Superior temporal gyrus (tissue), 1 donor: ENCODE data around the gene COL25A1.

ENCODE experiments used
- DNase-seq: peaks from one replicate; pipeline ENCODE4 v3.0.0-alpha.2; 2016; ENCODE audit errors: extremely low spot score

The COL25A1 gene

DNA sequence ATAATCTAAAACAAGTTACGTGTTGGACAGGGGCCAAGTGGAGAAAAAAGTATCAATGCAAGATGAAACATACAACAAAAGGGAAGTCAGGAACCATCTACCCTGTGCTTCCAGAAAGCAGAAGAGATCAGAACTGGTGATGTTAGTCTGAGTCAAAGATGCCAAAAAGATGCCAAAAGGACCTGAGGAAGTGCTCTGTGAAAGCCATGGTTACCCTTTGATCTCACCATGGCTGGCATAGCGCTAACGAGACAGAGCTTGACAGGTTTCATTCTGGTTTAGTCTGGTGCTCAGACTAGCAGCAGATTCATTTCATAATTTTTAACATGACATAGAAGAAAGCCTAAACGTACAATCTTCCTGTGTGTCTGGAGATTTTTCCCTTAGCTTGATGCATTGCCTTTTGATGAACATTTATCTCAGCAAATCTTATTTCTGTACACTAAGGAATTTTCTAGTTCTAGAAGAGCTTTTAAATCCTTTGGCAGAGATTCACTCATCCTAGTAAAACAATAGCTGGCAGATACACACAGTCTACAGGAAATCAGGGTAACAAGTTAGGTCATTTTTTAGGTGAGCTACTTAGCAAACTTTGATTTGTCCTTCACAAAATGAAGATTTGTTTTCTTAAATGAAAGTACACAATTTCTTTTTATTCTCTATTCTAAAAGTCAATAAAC is 87.7 kb downstream of the COL25A1 start:
- no peak for DNase-seq

DNA sequence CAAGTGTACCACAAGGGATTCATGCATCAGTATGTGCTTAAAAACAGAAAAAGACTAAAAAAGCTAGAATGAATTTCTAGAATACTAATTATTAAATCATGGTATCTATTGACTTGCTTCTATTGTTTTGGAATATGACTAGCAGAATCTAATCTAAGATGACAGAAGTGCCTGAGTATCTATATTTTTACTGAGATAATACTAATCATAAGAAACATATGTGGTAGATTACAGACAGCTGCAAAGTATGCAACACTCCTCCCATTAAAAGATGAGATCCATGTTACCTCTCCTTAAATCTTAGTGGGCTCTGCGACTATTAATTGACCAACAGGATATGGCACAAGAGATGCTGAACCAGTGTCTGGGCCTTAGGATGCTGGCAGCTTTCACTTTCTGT is 89.4 kb downstream of the COL25A1 start:
- no peak for DNase-seq

DNA sequence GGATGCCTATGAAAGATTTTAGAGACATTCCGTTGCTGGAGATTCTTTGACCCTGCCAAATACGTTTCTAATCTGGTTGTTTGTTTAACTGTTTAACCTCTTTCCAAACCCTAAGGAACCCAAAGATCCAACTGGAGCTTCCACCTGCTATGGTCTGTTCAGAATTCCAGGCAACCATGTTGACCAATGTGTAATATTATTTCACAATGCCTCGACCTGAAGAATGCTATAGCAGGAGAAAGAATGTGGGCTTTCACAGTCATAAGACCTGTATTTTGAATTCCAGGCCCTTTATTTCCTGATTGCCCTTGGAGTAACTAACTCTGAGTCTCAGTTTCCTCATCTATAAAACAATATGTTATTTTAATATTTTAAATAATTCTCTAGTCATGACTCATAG is 90.8 kb downstream of the COL25A1 start:
- no peak for DNase-seq

DNA sequence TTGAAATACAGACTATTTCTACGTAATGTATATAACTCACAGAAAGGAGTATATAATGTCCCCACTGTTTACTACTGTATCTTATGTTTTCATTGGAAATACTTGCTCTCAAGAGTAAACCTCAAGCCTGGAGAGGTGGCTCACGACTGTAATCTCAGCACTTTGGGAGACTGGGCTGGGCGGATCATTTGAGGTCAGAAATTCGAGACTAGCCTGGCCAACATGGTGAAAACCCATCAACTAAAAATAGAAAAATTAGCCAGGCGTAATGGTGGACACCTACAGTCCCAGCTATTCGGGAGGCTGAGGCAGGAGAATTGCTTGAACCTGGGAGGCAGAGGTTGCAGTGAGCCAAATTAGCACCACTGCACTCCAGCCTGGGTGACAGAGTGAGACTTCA is 92.8 kb downstream of the COL25A1 start:
- no peak for DNase-seq

DNA sequence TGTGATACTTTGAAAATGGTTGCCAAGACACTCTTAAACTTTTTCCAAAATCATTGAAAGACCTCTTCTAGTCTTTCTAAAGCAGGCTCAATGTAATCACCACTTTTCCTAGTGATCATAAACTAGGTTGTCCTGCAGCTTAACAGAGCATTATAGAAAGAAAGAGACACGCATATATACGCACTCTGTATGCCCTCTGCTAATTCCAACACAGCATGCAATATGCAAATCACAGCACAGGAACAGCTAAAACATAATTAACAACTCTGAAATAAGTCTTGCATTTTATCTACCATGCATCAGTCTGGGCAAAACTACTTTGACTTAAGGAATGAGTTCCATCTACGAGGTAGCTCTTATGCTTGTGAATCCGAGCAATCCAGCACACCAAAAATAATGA is 94.6 kb downstream of the COL25A1 start:
- DNase-seq, result no peak

DNA sequence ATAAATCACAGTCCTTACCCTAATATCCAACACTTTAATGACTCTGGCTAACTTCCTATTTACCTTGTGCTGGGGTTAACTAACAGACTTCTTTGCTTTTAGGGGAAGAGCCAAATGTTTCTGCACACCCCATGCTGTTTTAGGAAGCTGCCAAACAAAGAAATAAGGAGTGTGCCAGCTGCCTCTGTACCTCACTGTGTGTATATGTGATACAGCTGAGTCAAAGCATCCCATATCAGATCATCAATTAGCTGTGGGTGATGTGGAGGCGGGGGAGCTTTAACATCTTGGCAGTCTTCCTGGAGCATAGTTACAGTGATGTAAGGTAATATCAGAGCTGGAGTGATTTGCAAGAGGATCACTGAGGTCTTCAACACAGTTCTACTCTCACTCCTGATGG is 95.4 kb downstream of the COL25A1 start:
- DNase-seq, result no peak

DNA sequence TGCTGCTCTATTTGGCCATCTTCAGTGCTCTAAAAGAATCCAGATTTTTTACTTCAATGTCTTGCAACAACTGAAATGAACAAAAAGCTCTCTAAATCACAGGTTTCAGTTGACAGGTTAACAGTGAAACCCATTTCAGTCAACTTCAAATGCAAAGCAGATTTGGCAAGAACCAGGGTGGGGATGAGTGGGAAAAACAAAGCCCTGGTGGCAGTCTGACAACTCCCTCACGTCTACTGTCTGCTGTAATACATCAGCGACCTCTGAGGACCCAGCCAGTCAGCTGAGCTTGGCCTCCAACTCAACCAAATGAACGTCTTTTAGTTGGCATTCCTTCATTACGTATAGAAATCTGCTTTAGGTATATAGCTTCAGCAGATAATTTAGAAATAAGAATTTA is 95.8 kb downstream of the COL25A1 start:
- no peak for DNase-seq

DNA sequence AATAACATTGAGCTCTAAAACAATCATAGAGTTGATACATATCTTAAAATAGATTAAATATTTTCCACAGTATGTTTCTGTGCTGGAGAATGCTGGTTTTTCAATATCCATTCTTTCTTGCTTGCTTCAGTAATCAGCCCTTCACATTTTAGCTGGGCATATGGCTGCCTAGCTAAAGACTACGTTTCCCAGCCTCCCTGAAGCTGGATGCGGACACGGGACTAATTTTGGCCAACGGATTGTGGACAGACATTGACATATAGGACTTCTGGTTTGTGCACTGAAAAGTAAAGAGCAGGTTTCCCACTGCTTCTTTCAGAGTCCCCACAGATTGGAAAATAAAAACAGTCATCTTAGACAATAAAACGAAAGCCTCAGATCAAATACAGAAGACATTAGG is 97.3 kb downstream of the COL25A1 start:
- DNase-seq, result no peak

DNA sequence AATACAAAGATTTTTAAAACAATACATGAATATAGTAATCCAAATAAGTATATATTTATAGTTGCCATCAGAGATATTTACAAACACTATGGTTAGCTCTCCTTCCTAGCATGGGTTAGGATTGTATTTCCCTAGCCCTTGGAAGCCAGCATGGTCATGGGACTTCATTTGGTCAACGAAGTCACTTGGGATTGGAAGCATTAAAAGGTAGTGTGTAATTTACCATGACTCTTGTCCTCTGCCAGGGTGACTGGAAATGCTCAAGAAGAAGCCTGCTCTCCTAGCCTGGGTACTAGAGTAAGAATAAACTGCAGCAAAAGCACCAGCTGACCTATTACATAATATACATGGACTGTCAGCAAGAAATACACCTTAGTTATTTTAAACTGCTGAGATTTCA is 102.9 kb downstream of the COL25A1 start:
- DNase-seq, result no peak

DNA sequence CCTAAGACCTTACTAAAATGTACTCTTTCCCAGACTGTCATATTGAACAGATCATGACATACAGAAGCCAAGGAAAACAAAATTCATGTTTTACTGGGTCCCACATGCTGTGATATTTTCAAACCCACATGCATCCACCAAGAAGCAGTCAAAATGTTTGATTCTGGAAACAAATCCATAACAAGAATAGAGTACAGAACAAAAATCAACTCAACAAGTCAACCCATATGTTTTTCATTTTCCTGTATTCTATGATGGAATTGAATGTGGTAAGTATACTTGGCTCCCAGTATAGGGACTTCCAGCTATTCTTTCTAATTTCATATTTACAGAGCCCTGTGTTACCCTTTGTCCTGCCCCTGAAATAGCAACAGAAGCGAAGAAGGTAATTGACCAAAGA is 106.8 kb downstream of the COL25A1 start:
- DNase-seq, result no peak

DNA sequence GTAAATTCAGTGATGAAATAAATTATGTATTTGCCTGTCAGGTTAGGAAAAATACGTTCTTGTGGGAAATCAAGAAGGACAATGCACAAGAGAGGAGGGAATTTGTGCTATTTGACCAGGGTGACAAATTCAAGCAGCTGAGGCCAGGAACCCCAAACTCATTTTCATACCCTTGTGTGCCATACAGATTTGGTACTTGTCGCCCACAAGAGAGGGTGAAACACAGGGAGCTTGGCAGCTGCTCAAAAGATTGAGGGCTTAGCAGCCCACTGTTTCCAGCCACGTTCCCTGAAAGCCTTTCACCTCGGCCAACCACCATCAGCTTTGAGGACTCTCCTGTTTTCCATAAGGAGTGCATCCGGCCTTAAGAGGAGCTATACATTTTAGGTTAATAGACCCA is 111.2 kb downstream of the COL25A1 start:
- no peak for DNase-seq

DNA sequence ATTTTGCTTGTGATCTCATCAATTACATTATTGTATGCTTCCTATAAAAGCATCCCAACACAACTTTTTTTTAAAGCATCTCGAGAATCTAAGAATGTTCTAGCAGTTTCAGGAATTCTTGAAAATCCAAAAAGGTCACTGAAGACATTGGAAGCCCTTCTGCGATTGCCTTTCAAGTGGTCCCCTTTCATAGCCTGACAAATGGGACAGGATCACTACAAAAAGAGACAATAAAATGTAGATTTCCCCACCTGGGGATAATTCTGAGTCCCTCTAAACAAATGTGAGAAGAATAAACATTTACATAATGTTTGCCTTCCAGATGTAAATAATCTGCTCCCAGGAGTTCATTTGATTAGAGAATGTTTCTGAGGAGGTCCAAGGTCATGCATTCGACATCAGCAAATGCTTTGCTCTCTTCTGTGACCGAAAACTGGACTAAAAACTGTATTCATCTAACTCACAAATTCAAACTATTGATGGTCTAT is 116.0 kb downstream of the COL25A1 start:
- no peak for DNase-seq

DNA sequence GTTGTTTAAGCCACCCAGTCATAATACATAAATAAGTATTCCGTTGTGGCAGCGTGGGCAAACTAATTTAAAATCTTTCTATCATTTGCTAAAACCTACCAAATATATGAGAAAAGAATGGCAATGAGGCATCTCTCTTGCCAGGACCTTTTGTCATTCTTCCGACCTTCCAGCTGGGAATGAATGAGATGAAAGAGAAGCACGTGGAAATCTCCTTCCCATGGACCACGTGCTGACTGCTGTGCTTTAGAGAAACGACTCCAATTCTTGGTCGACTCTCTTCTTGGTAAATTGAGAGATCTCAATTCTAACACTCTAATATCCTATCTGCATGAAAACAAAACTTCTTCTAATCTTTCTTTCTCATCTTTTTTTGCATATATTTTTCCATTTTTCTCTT is 116.5 kb downstream of the COL25A1 start:
- no peak for DNase-seq

DNA sequence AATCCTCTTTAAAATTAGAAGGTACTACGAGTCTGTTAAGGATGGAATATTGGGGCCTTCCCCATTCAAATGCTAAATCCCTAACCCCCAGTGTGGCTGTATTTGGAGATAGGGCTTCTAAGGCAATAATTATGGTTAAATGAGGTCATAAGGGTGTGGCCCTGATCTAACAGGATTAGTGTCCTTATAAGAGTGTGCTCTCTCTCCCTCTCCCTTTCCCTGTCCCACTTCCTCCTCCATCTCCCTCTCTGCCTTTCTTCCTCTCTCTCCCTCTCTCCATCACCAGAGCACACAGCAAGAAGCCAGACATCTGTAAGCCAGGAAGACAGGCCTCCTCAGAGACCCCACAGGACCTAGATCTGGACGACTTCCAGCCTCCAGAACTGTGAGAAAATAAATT is 116.9 kb downstream of the COL25A1 start:
- DNase-seq, result no peak

DNA sequence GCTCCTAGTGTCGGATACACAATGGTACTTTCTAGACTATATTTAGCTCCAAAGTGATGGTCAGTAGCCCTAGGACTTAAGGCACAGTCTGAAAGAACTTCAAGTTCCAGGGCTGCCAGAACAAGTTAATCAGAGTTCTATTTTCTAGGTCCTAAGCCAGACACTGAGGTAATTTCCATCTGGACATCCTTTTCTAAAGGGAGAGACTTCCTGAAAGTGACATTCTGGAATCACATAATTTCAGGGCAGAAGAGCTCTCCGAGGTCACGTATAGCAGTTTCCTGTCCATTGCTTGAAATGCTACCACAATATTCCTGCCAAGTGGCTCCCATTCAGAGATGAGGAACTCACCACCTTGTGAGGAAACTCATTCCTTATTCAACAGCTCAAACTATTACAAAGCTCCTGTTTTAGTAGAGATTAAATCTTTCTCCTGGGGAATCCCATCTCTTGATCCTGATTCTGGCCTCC is 117.9 kb downstream of the COL25A1 start:
- DNase-seq, result no peak

DNA sequence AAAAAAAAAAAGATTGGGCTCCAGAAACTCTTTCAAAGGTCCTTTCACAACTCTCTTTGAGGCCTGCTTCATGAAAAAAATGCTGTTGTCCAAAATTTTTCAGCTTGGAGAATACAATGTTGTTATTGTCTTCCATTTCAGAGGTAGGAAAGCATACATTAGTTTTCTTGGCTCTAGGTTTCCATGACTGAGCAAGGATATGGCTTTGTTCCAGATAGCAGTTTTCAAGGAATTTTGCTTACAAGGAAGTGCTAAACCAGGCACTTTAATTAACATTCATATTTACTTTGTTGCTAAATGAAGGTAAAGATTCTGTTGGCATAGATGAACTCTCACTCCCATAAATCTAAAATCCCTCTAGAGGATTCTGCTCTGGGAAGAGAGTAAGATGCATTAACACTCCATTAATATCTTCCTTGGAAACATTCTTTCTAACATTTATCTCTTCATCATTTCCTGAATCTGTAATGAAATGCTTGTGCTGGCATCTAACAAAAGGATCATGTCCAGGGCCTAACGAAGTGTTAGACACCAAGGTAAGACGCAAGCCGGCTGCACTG is 118.4 kb downstream of the COL25A1 start:
- DNase-seq, result no peak

DNA sequence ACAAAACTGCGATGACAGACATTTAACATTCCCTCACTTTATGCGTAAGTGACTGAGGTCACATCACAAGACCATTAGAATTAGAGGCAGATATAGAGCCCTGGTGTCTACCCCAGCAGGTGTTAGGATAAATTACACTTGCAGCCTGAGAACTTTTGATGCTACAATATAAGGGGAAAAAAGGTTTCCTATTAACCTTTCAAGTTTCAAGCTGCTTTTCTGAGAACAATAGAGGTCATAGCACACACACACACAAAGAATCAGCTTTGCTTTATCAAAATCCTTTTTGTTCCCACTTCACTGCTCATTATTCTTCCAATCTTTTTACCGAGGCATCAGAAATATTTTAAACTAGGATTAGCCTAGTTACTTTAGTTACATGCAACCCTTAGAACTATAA is 119.8 kb downstream of the COL25A1 start:
- no peak for DNase-seq

DNA sequence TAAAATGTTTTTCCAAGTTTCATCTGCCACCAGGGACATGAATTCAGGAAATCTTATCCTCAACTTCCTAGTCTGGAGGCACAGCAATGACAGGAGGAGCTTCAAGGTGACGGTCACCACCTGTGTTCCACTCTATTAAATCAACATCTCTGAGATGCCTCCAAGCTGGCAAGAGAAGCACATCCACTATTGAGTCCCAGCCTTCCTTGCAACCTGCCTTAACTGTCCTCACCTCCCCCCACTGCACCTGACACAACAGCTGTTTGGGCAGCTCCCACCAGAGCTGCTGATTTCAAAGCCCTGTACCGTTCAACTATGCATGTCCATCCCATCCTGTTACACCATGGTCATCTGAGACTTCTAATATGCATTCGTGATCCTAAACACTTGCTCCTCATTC is 123.4 kb downstream of the COL25A1 start:
- no peak for DNase-seq

DNA sequence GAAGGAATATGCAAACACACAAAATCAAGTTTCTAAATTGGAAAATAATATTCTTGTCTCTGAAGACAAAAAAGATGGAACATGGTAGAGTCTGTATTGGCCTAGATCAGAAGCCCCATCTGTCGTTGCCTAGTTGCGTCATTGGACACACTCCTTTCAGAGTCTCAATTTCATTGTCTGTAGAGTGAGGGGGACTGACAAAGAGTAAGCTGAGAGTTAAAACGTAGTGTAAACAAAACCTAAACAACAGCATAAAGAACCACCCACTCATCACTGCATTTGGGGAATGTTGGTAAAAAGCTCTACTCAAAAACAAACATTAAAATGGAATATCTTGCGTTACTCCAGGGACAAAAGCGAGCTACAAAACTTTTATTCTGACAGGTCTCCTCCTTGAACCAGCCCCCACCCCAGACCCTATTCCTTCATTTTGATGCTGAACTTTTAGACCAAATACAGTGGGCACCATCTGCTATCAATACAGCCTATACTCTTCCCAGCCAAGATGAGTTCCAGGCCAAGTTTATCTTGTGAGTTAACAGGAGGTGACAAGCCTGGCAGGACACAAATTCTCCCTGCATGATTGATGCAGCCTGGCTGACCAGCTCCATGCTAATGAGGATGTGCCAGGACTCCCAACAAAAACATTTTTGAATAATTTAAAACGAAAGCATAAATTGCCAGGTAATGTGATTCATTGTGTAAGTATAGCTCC is 125.2 kb downstream of the COL25A1 start:
- no peak for DNase-seq

DNA sequence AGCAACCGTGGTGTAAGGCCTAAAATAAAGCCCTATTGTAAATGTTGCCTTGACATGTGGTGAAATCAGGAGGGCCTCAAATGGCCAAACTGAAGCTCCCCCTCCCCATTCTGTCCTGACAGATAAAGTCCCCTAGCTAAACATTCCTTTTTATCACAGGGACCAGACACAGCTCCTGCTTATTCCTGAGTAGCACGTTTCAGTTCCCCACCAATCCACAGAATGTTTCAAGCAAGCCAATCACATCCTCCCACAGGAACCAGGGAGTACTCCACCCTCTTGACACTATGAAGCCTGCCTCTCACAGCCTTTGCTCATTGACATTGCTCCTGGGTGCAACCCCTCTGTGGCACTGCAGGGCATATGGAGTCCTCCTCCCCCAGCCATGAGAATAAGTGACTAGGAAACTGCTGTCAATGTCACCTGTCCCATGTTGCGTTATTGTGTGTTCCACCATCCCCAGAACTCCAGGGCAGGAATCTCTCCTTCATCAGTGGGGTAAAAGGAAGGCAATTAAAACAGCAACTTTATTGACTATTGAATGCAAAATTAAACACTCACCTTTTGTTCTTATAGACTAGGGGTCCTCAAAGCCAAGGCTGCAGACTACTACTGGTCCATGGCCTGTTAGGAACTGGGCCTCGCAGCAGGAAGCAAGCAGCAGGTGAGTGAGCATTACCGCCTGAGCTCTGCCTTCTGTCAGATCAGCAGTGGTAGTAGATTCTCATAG is 128.1 kb downstream of the COL25A1 start:
- DNase-seq, result no peak

DNA sequence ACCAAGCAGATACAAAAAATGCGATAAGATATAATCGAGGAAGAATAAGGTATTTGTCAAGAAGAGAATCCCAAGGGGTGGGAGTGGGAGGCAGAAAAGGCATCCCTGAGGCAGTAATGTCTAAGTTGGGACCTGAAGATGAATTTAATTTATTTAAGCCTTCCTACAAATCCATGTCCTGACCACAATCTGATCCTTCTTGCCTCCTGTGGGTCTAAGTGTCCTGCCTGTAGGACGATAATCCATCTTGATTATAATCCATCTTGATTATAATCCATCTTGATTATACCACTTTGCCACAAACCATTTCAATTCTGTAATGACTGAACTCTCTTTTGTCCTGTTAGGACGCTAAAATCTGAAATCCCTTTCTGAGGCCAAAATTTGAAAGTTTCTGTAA is 130.2 kb downstream of the COL25A1 start:
- no peak for DNase-seq

DNA sequence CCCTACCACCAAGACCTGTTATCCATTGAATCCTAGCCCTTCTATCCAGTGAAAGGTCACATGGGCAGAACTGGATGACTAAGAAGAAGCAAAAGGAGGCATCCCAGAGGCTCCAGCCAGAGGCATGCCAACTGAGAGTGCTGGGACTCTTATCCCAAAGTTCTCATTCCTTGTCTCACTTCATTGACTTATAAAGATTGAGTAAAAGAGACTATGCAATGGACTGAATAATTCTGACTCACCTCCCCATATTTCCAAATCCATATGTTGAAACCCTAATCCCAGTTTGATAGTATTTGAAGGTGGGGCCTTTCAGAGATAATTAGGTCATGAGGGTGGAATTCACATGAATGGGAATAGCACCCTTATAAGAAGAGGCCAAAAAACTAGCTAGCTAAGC is 131.4 kb downstream of the COL25A1 start:
- DNase-seq, result no peak

DNA sequence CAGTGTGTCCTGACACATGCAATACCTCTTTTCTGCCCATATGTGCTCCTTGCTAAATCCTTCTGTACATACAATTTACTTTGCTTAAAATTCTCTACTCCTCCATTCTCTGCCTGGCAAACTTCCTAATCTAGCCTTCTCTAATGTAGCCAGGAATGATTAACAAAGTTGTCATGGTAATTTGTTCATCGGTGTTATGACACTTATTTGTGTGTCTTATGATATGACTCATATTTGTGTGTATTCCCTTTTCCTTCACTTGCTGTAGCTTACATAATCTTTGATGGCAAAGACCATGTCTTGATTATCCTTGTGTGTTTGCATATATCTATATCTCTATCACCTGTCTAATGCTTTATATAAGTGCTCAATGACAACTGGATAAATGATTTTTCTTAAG is 133.3 kb downstream of the COL25A1 start:
- DNase-seq, result no peak
